CD4-positive, alpha-beta memory T cell (primary cell): ENCODE measurements around the gene WDPCP. TPM values are rescaled to one million over a fixed set of nuclear protein-coding genes. Genes with fewer than 3 reads are reported as not detected.
"Not testable (repeated sequence)": the region's sequence is repeated elsewhere in the genome, so short reads cannot be mapped to it uniquely, and the experiment has no call there.

Experiments
- CTCF ChIA-PET: fragments of 350-600 bp; sonication (Branson Sonifier 250); formaldehyde crosslinking; loops from one replicate; lab custom pipeline; 2021; ENCODE audit warnings: inconsistent platforms; ENCODE audit not compliant: partially characterized antibody; lab: Charles Lee
- POLR2A ChIA-PET: fragments of 350-600 bp; sonication (Branson Sonifier 250); formaldehyde crosslinking; loops from one replicate; lab custom pipeline; 2021; ENCODE audit not compliant: partially characterized antibody; lab: Charles Lee
- DNase-seq, 5 donors: peaks; one replicate each; pipeline versions ENCODE4 v3.0.0 to v3.0.0-alpha.2; 2020 to 2022; ENCODE audit warnings: mixed read lengths in 1 of 5
- H3K27ac ChIP-seq: one replicate; pipeline ENCODE4 v1.7.0; 2013; ENCODE audit warnings: low read depth, low read length
- H3K27me3 ChIP-seq: 2 replicates; pipeline ENCODE4 v1.7.0; 2013; ENCODE audit warnings: mild to moderate bottlenecking, low read length, moderate library complexity; ENCODE audit not compliant: insufficient read depth
- H3K36me3 ChIP-seq: 2 replicates; pipeline ENCODE4 v1.7.0; 2013; ENCODE audit warnings: mild to moderate bottlenecking, low read length, moderate library complexity; ENCODE audit not compliant: insufficient read depth
- H3K4me1 ChIP-seq: 2 replicates; pipeline ENCODE4 v1.7.0; 2013; ENCODE audit warnings: mild to moderate bottlenecking, low read length, moderate library complexity; ENCODE audit not compliant: insufficient read depth
- H3K4me3 ChIP-seq, 2 donors: one replicate each; pipeline ENCODE4 v1.7.0; 2013; ENCODE audit warnings: low read length in 2 of 2, mild to moderate bottlenecking in 1 of 2
- H3K9me3 ChIP-seq, 2 donors: one replicate each; pipeline ENCODE4 v1.7.0; 2013; ENCODE audit warnings: low read length in 2 of 2, control low read depth in 1 of 2; ENCODE audit not compliant: control insufficient read depth in 1 of 2
- H3K27ac Mint-ChIP-seq, 7 donors: one replicate each; pipeline ENCODE4 v1.8.0; 2020 to 2021; ENCODE audit warnings: mixed read lengths in 7 of 7, mild to moderate bottlenecking in 6 of 7, inconsistent platforms in 3 of 7, moderate library complexity in 3 of 7
- H3K27me3 Mint-ChIP-seq, 2 donors: one replicate each; pipeline ENCODE4 v1.8.0; 2020 to 2021; ENCODE audit warnings: mixed read lengths in 2 of 2
- H3K36me3 Mint-ChIP-seq, 2 donors: one replicate each; pipeline ENCODE4 v1.8.0; 2020 to 2021; ENCODE audit warnings: mixed read lengths in 2 of 2, inconsistent platforms in 1 of 2, mild to moderate bottlenecking in 1 of 2
- H3K4me1 Mint-ChIP-seq, 4 donors: one replicate each; pipeline ENCODE4 v1.8.0; 2020 to 2021; ENCODE audit warnings: mixed read lengths in 4 of 4, mild to moderate bottlenecking in 1 of 4
- H3K4me3 Mint-ChIP-seq, 8 donors: one replicate each; pipeline ENCODE4 v1.8.0; 2020 to 2021; ENCODE audit warnings: mixed read lengths in 8 of 8, mild to moderate bottlenecking in 7 of 8, moderate library complexity in 6 of 8, inconsistent platforms in 3 of 8
- H3K9me3 Mint-ChIP-seq, 8 donors: one replicate each; pipeline ENCODE4 v1.8.0; 2020 to 2021; ENCODE audit warnings: mixed read lengths in 8 of 8, mild to moderate bottlenecking in 5 of 8, inconsistent platforms in 3 of 8, moderate library complexity in 1 of 8
- intact Hi-C: fragments of 100-400 bp; cut with micrococcal nuclease; formaldehyde crosslinking; loops from one replicate; pipeline ENCODE4 v1.15.1; 2023
- polyA plus RNA-seq, 2 donors: library from polyadenylated mRNA; unstranded; fragments of 300-500 nt; fragmentation: Illumina TruSeq; gene quantifications; one replicate each; pipeline ENCODE4 v1.2.3, GENCODE V29; 2021
- total RNA-seq, 2 experiments: library from RNA; stranded (reverse); gene quantifications; one replicate each; pipeline ENCODE4 v1.2.3, GENCODE V29; 2021

Gene WDPCP
- total and polyA plus RNA-seq, 4 experiments from 2014 or later = 2.9 to 13.2 (median 6.9) TPM

DNA sequence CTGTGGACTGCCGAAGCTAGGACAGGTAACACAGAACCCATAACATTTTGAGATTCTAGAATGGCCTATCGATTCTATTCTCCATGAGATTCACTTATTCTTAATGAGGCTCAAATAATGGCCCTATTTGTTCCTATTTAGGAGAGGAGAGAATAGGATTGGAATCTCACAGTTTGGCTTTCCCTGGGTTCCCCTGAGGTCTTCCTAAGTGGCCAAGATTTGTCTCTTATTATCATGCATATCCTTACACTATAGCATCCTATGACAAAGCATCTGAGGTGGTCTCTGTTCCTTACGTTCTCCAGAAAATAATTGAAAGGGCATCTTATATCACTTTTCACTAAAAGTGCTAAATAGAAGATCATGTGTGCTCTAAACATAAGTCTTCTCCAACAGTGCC is 9.5 kb downstream of the WDPCP start:
- Mint-ChIP-seq H3K27ac (no peak overlapping the region), H3K4me1 (peaks cover 0 to 10% (median 5%) of the 10 kb centered on the region in 4 donors), H3K4me3 (no peak overlapping the region), H3K36me3 (peaks cover 4 to 5% of the 10 kb centered on the region in 2 donors), H3K9me3 (peaks cover 0 to 7% (median 6%) of the 10 kb centered on the region in 8 donors), H3K27me3 (no peaks in the 10 kb centered on the region)
- Histone ChIP-seq H3K36me3 (no peaks in the 10 kb centered on the region), H3K27me3 (no peaks in the 10 kb centered on the region), H3K4me1 (no peaks in the 10 kb centered on the region), H3K4me3 (no peak overlapping the region), H3K9me3 (no peaks in the 10 kb centered on the region), H3K27ac (no peak overlapping the region)
- intact Hi-C loops = no loop called here
- POLR2A ChIA-PET = no interaction called here
- CTCF ChIA-PET = no interaction called here
- no peak for DNase-seq

DNA sequence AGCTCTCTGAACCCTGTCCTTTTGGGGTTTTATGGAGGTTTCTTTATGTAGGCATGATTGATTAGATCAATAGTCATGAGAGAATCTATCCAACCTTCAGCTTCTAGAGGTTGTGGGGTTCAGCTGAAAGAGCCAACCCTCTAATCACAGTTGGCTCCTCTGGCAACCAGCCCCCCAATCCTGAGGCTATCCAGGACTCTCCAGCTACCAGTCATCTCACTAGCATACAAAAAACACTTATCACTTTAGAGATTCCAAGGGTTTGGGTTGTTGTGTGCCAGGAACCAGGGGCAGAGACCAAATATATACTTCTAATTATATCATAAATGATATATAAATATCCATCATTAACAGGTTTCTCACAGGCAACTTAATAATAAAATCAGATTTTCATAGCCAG is 11.7 kb downstream of the WDPCP start:
- no peak for DNase-seq

DNA sequence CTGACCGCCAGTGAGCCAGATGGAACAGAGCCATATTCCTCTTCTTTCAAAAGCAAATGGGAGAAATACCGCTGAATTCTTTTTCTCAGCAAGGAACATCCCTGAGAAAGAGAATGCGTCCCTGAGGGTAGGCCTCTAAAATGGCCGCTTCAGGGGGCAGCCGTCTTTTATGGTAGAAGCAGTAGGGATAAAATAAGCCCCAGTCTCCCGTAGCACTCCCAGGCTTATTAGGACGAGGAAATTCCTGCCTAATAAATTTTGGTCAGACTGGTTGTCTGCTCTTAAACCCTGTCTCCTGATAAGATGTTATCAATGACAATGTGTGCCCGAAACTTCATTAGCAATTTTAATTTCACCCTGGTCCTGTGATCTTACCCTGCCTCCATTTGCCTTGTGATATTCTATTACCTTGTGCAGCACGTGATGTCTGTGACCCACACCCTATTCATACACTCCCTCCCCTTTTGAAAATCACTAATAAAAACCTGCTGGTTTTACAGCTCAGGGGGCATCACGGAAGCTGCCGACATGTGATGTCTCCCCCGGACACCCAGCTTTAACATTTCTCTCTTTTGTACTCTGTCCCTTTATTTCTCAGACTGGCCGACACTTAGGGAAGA is 14.4 kb downstream of the WDPCP start:
- H3K27ac Mint-ChIP-seq, intact Hi-C loops, CTCF ChIA-PET, H3K4me1 Mint-ChIP-seq, H3K27me3 Mint-ChIP-seq, H3K9me3 ChIP-seq, H3K27ac ChIP-seq, H3K4me3 Mint-ChIP-seq, H3K27me3 ChIP-seq, H3K4me3 ChIP-seq, DNase-seq, POLR2A ChIA-PET, H3K36me3 ChIP-seq, H3K4me1 ChIP-seq: not testable (repeated sequence)
- peaks cover 2 to 18% (median 15%) of the 10 kb centered on the region in 8 donors for H3K9me3 Mint-ChIP-seq
- peaks cover 19 to 30% of the 10 kb centered on the region in 2 donors for H3K36me3 Mint-ChIP-seq

More for the DNA sequence above, 11.7 kb downstream of the WDPCP start:
- intact Hi-C loops = no loop called here
- H3K4me1 Mint-ChIP-seq = peaks cover 0 to 6% (median 3%) of the 10 kb centered on the region in 4 donors
- H3K27ac Mint-ChIP-seq = no peak overlapping the region
- H3K36me3 Mint-ChIP-seq = peaks cover 8 to 14% of the 10 kb centered on the region in 2 donors
- no peak overlapping the region for H3K4me3 Mint-ChIP-seq
- H3K27me3 Mint-ChIP-seq = no peaks in the 10 kb centered on the region
- H3K27ac ChIP-seq = no peak overlapping the region
- no peak overlapping the region for H3K4me3 ChIP-seq
- no peaks in the 10 kb centered on the region for H3K27me3 ChIP-seq
- ChIA-PET POLR2A (no interaction called here), CTCF (no interaction called here)
- H3K9me3 ChIP-seq = no peaks in the 10 kb centered on the region
- no peaks in the 10 kb centered on the region for H3K36me3 ChIP-seq
- H3K9me3 Mint-ChIP-seq = peaks cover 0 to 11% (median 7%) of the 10 kb centered on the region in 8 donors
- H3K4me1 ChIP-seq = no peaks in the 10 kb centered on the region

DNA sequence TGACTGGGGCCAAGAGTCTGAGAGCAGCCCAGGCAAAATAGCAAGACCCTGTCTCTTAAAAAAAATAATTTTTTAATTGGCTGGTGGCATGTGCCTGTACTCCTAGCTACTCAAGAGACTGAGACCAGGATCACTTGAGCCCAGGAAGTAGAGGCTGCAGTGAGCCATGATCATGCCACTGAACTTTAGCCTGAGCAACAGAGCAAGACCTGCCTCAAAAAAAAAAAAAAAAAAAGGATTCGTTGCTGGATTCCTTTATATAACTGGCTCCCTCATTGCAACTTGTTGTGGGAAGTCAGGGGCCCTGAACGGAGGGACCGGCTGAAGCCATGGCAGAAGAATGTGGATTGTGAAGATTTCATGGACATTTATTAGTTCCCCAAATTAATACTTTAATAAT is 15.3 kb downstream of the WDPCP start:
- POLR2A ChIA-PET, H3K4me1 ChIP-seq, H3K27me3 ChIP-seq, H3K4me3 Mint-ChIP-seq, H3K4me1 Mint-ChIP-seq, H3K9me3 ChIP-seq, H3K27me3 Mint-ChIP-seq, CTCF ChIA-PET, H3K4me3 ChIP-seq, DNase-seq, H3K27ac ChIP-seq, H3K36me3 ChIP-seq, H3K27ac Mint-ChIP-seq, intact Hi-C loops: not testable (repeated sequence)
- Mint-ChIP-seq H3K36me3 (peaks cover 25 to 31% of the 10 kb centered on the region in 2 donors), H3K9me3 (peaks cover 2 to 26% (median 22%) of the 10 kb centered on the region in 8 donors)

DNA sequence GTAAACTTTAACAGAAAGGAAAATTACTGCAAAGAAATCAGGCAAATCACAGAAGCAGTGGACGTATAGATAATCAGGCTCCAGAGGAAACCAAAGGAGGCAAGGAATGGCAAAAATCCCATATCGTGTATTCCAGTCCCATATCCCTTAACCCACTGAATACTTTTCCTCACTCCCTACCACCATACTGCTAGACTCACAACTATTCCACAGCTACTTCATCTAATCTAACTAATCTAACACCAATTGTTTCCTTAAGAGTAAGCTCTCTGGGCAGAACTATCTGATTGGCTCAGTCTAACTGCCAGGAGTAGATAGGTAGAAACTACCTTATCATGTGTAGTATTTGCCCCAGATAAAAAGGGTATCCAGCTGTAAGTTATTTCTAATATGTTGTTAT is 16.3 kb downstream of the WDPCP start:
- CTCF ChIA-PET = no interaction called here

DNA sequence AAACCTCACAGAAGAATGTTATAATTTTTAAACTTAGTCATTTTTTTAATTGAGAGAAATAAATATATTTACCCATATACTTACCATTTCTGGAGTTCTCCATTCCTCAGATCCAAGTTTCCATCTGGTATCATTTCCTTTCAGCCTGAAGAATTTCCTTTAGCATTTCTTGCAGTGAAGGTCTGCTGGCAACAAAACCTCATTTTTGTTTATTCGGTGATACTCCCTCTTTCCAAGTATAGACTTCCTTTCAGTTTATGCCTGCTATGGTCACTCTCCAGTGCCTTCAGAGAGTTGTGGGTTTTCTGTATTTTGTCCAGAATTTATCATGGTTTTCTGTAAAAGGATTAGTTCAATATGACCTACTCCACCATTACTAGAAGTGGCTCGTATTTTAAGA is 17.0 kb downstream of the WDPCP start:
- no peak overlapping the region for H3K27ac ChIP-seq
- H3K27me3 ChIP-seq = no peaks in the 10 kb centered on the region
- no peaks in the 10 kb centered on the region for H3K27me3 Mint-ChIP-seq
- H3K36me3 ChIP-seq = no peaks in the 10 kb centered on the region
- H3K4me1 ChIP-seq = no peaks in the 10 kb centered on the region
- no peak overlapping the region for H3K4me3 ChIP-seq
- intact Hi-C loops = no loop called here
- ChIA-PET POLR2A (no interaction called here), CTCF (no interaction called here)
- peaks cover 4 to 37% (median 33%) of the 10 kb centered on the region in 8 donors for H3K9me3 Mint-ChIP-seq
- H3K9me3 ChIP-seq = no peaks in the 10 kb centered on the region
- DNase-seq = no peak
- H3K4me3 Mint-ChIP-seq = no peak overlapping the region
- peaks cover 33 to 42% of the 10 kb centered on the region in 2 donors for H3K36me3 Mint-ChIP-seq
- no peak overlapping the region for H3K27ac Mint-ChIP-seq
- peaks cover 0 to 1% (median 0%) of the 10 kb centered on the region in 4 donors for H3K4me1 Mint-ChIP-seq

More for the DNA sequence above, 16.3 kb downstream of the WDPCP start:
- POLR2A ChIA-PET = no interaction called here
- no peak overlapping the region for H3K4me3 ChIP-seq
- H3K9me3 ChIP-seq = no peaks in the 10 kb centered on the region
- H3K4me1 ChIP-seq = no peaks in the 10 kb centered on the region
- Mint-ChIP-seq H3K4me3 (no peak overlapping the region), H3K4me1 (peaks cover 0 to 1% (median 0%) of the 10 kb centered on the region in 4 donors), H3K27me3 (no peaks in the 10 kb centered on the region), H3K9me3 (peaks cover 4 to 35% (median 31%) of the 10 kb centered on the region in 8 donors), H3K27ac (no peak overlapping the region), H3K36me3 (peaks cover 33 to 41% of the 10 kb centered on the region in 2 donors)
- DNase-seq = no peak
- no peaks in the 10 kb centered on the region for H3K27me3 ChIP-seq
- no peak overlapping the region for H3K27ac ChIP-seq
- H3K36me3 ChIP-seq = no peaks in the 10 kb centered on the region
- intact Hi-C loops = no loop called here

DNA sequence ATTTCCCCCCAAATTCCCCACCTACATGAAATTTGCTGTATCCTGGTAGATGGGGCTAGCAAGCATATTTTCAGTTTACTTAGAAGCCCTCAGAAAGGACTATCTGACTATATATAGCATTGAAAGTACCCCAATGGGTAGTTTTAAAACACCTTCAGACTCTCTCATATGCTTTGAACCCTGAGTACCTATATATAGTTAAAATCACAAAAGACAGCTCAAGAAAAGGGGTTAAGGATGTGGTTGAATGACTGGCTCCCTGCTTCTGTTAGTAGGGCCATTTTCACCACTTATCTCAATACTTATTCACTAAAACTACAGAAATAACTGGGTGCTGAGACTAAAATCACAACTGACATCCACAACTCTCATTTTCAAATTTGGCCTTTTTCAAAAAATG is 18.5 kb downstream of the WDPCP start:
- ChIA-PET CTCF (no interaction called here), POLR2A (no interaction called here)
- Histone ChIP-seq H3K4me3 (no peak overlapping the region), H3K36me3 (no peaks in the 10 kb centered on the region), H3K4me1 (no peaks in the 10 kb centered on the region), H3K27me3 (no peaks in the 10 kb centered on the region), H3K9me3 (no peaks in the 10 kb centered on the region), H3K27ac (no peak overlapping the region)
- no peak for DNase-seq
- intact Hi-C loops = no loop called here
- H3K27ac Mint-ChIP-seq = no peak overlapping the region
- H3K27me3 Mint-ChIP-seq = no peaks in the 10 kb centered on the region
- peaks cover 4 to 43% (median 33%) of the 10 kb centered on the region in 8 donors for H3K9me3 Mint-ChIP-seq
- H3K4me3 Mint-ChIP-seq = no peak overlapping the region
- peaks cover 35 to 45% of the 10 kb centered on the region in 2 donors for H3K36me3 Mint-ChIP-seq
- no peaks in the 10 kb centered on the region for H3K4me1 Mint-ChIP-seq
